H9 (cell line): ENCODE data around the gene TSSC4. TPM values are rescaled to one million over a fixed set of nuclear protein-coding genes. Genes with fewer than 3 reads are reported as not detected.

ENCODE experiments used
- DNase-seq: peaks from one replicate; pipeline ENCODE4 v3.0.0-alpha.2; 2017
- H2AFZ ChIP-seq: one replicate; pipeline ENCODE4 v1.6.1; 2013; ENCODE audit warnings: mild to moderate bottlenecking, low read length, control low read depth, moderate library complexity
- H2AK5ac ChIP-seq: 2 replicates; pipeline ENCODE4 v1.6.1; 2013; ENCODE audit warnings: low read length, control low read depth, mixed read lengths; ENCODE audit not compliant: insufficient read length
- H2BK120ac ChIP-seq: one replicate; pipeline ENCODE4 v1.6.1; 2013; ENCODE audit warnings: low read depth, mild to moderate bottlenecking, low read length, control low read depth, inconsistent platforms; ENCODE audit not compliant: poor library complexity, severe bottlenecking
- H2BK12ac ChIP-seq: 2 replicates; pipeline ENCODE4 v1.6.1; 2013; ENCODE audit warnings: low read length, control low read depth, mixed read lengths, low read depth; ENCODE audit not compliant: insufficient read length
- H2BK15ac ChIP-seq: 2 replicates; pipeline ENCODE4 v1.6.1; 2013; ENCODE audit warnings: low read depth, low read length, control low read depth
- H2BK20ac ChIP-seq: one replicate; pipeline ENCODE4 v1.6.1; 2013; ENCODE audit warnings: low read depth, mild to moderate bottlenecking, low read length, control low read depth, inconsistent platforms; ENCODE audit not compliant: poor library complexity, severe bottlenecking
- H2BK5ac ChIP-seq: 2 replicates; pipeline ENCODE4 v1.6.1; 2013; ENCODE audit warnings: low read length, control low read depth, mixed read lengths; ENCODE audit not compliant: insufficient read length
- H3K14ac ChIP-seq: 2 replicates; pipeline ENCODE4 v1.6.1; 2013; ENCODE audit warnings: low read length, control low read depth; ENCODE audit not compliant: insufficient read depth
- H3K18ac ChIP-seq: 2 replicates; pipeline ENCODE4 v1.6.1; 2013; ENCODE audit warnings: low read depth, mild to moderate bottlenecking, mixed read lengths, low read length, control low read depth; ENCODE audit not compliant: insufficient read length
- H3K23ac ChIP-seq: 2 replicates; pipeline ENCODE4 v1.6.1; 2013; ENCODE audit warnings: low read length, control low read depth, mixed read lengths, low read depth; ENCODE audit not compliant: insufficient read length
- H3K23me2 ChIP-seq: 2 replicates; pipeline ENCODE4 v1.6.1; 2013; ENCODE audit warnings: low read depth, mild to moderate bottlenecking, mixed read lengths, low read length, control low read depth; ENCODE audit not compliant: insufficient read length, poor library complexity, severe bottlenecking
- H3K27ac ChIP-seq: 2 replicates; pipeline ENCODE4 v1.5.1; 2013; ENCODE audit warnings: low read length, control low read depth, mixed read lengths, low read depth; ENCODE audit not compliant: insufficient read length
- H3K27me3 ChIP-seq: 2 replicates; pipeline ENCODE4 v1.6.1; 2013; ENCODE audit warnings: low read length, control low read depth, inconsistent platforms; ENCODE audit not compliant: insufficient read depth
- H3K4ac ChIP-seq: 2 replicates; pipeline ENCODE4 v1.6.1; 2013; ENCODE audit warnings: low read depth, mild to moderate bottlenecking, control low read depth, inconsistent platforms, low read length, moderate library complexity
- H3K4me1 ChIP-seq: 2 replicates; pipeline ENCODE4 v1.6.1; 2013; ENCODE audit warnings: low read length, control low read depth, inconsistent platforms; ENCODE audit not compliant: insufficient read depth
- H3K4me2 ChIP-seq: 2 replicates; pipeline ENCODE4 v1.6.1; 2013; ENCODE audit warnings: low read length, control low read depth, mixed read lengths; ENCODE audit not compliant: insufficient read length, insufficient read depth
- H3K56ac ChIP-seq: 2 replicates; pipeline ENCODE4 v1.6.1; 2013; ENCODE audit warnings: low read depth, mild to moderate bottlenecking, mixed read lengths, low read length, control low read depth; ENCODE audit not compliant: insufficient read length
- H3K79me1 ChIP-seq: 2 replicates; pipeline ENCODE4 v1.6.1; 2013; ENCODE audit warnings: low read depth, mild to moderate bottlenecking, moderate library complexity, low read length, control low read depth, inconsistent platforms; ENCODE audit not compliant: insufficient read depth, poor library complexity, severe bottlenecking
- H3K79me2 ChIP-seq: 2 replicates; pipeline ENCODE4 v1.6.1; 2013; ENCODE audit warnings: low read length, control low read depth, inconsistent platforms; ENCODE audit not compliant: insufficient read depth
- H3K9ac ChIP-seq: 2 replicates; pipeline ENCODE4 v1.6.1; 2013; ENCODE audit warnings: low read length, control low read depth, mixed read lengths; ENCODE audit not compliant: insufficient read length; ENCODE audit errors: extremely low read depth
- H3K9me3 ChIP-seq: one replicate; pipeline ENCODE4 v1.6.1; 2013; ENCODE audit warnings: low read depth, low read length, inconsistent platforms; ENCODE audit not compliant: control insufficient read depth
- H3T11ph ChIP-seq: one replicate; pipeline ENCODE4 v1.6.1; 2013; ENCODE audit warnings: mild to moderate bottlenecking, low read length, control low read depth, inconsistent platforms
- H4K20me1 ChIP-seq: one replicate; pipeline ENCODE4 v1.6.1; 2013; ENCODE audit not compliant: control insufficient read depth, insufficient read length, insufficient read depth
- H4K5ac ChIP-seq: 2 replicates; pipeline ENCODE4 v1.6.1; 2013; ENCODE audit warnings: low read depth, mild to moderate bottlenecking, mixed read lengths, low read length, control low read depth; ENCODE audit not compliant: insufficient read length
- H4K8ac ChIP-seq: replicated peaks from 2 replicates; pipeline ENCODE4 v1.6.1; 2013; ENCODE audit warnings: low read length, control low read depth, mixed read lengths, low read depth; ENCODE audit not compliant: insufficient read length
- H4K91ac ChIP-seq: 2 replicates; pipeline ENCODE4 v1.6.1; 2013; ENCODE audit warnings: low read depth, mild to moderate bottlenecking, moderate library complexity, mixed read lengths, low read length, control low read depth; ENCODE audit not compliant: insufficient read length
- H3K27ac Mint-ChIP-seq, 3 experiments: 2 replicates in 2 of 3; 3 replicates in 1 of 3; pipeline ENCODE4 v1.8.0; 2020 to 2021; ENCODE audit warnings: mixed read lengths in 3 of 3, mild to moderate bottlenecking in 1 of 3, moderate library complexity in 1 of 3
- H3K27me3 Mint-ChIP-seq: 2 replicates; pipeline ENCODE4 v1.8.0; 2021; ENCODE audit warnings: low read depth, mild to moderate bottlenecking, moderate library complexity, mixed read lengths
- H3K36me3 Mint-ChIP-seq, 3 experiments: 2 replicates in 2 of 3; 3 replicates in 1 of 3; pipeline ENCODE4 v1.8.0; 2020 to 2021; ENCODE audit warnings: low read depth in 3 of 3, mixed read lengths in 3 of 3; ENCODE audit not compliant: insufficient read depth in 1 of 3
- H3K4me1 Mint-ChIP-seq, 2 experiments: 2 replicates each; pipeline ENCODE4 v1.8.0; 2020; ENCODE audit warnings: mixed read lengths in 2 of 2
- H3K4me3 Mint-ChIP-seq, 2 experiments: 2 replicates in 1 of 2; 3 replicates in 1 of 2; pipeline ENCODE4 v1.8.0; 2020 to 2021; ENCODE audit warnings: mild to moderate bottlenecking in 2 of 2, mixed read lengths in 2 of 2, moderate library complexity in 1 of 2
- H3K9me3 Mint-ChIP-seq, 2 experiments: 2 replicates in 1 of 2; 3 replicates in 1 of 2; pipeline ENCODE4 v1.8.0; 2020; ENCODE audit warnings: mild to moderate bottlenecking in 2 of 2, mixed read lengths in 2 of 2, moderate library complexity in 1 of 2
- WGBS: extraction: QIAGEN DNeasy Blood & Tissue Kit; methylation state at CpG from one replicate; pipeline ENCODE4 v1.1.7; 2013; ENCODE audit warnings: missing lambda C conversion rate, low lambda C conversion rate, mixed read lengths; ENCODE audit not compliant: insufficient read length; ENCODE audit errors: extremely low coverage; 5-methylcytosine and 5-hydroxymethylcytosine counted together
- total RNA-seq: library from RNA; stranded (reverse); gene quantifications from 2 replicates; pipeline ENCODE4 v1.2.1, GENCODE V29; 2021
- TF ChIP-seq, protein P1 (sequence below): fragments of 200-600 bp; sonication (generic); conservative IDR thresholded peaks from 3 replicates; pipeline ENCODE4 v1.8.0; 2021; ENCODE audit warnings: antibody characterized with exemption, mild to moderate bottlenecking

Gene TSSC4
- total RNA-seq, 1 experiment from 2014 or later: 51.0 TPM

DNA sequence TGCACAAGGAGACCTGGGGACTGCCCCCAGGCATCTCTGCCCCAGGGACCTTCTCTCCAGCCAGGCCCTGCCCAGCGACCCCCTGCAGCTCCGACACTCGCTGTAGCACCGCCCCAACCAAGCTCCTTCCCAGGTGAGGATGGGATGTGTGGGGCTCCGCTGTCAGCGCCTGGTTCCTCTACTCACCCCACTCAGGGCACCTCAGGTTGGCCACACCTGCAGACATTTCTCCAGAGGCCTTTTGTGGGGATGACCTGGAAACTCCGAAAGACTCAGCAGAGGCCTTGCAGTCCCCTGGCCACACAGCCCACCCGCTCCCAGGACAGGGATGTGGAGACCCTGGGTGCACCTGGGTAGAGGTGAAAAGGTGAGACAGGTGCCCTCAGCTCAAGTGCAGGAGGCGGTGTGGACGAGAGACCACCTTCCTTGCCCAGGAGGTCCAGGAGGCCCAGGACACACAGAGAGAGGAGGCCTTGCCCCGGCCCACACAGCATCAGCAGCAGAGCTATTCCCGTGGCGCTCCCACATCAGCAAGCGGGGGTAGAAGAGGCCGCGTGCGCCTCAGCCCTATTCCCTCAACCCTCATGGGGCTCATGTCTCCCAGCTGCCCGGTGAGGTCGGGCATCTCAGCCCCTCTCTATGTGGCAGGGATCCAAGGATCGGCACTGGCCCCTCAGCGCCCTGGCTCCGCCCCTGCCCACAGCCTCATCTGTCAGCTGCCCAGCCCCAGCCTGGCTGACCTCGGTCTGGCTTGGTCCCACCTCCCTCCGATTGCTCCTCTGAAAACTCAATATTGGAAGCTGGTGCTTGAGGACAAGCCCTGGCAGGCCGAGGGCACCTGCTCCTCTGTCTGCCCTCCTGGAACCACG lies 22.8 kb downstream of the TSSC4 start:
- no peak overlapping the region for H3K18ac ChIP-seq
- peaks cover 15% of the 10 kb centered on the region for H3K27me3 Mint-ChIP-seq
- no peak overlapping the region for H3K4me3 Mint-ChIP-seq
- TF ChIP-seq, protein P1, sequence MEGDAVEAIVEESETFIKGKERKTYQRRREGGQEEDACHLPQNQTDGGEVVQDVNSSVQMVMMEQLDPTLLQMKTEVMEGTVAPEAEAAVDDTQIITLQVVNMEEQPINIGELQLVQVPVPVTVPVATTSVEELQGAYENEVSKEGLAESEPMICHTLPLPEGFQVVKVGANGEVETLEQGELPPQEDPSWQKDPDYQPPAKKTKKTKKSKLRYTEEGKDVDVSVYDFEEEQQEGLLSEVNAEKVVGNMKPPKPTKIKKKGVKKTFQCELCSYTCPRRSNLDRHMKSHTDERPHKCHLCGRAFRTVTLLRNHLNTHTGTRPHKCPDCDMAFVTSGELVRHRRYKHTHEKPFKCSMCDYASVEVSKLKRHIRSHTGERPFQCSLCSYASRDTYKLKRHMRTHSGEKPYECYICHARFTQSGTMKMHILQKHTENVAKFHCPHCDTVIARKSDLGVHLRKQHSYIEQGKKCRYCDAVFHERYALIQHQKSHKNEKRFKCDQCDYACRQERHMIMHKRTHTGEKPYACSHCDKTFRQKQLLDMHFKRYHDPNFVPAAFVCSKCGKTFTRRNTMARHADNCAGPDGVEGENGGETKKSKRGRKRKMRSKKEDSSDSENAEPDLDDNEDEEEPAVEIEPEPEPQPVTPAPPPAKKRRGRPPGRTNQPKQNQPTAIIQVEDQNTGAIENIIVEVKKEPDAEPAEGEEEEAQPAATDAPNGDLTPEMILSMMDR: no peak
- H3K4me2 ChIP-seq: no peak overlapping the region
- no CpG with 5 or more reads among the region's 26 CpGs for WGBS
- no peak overlapping the region for H2BK12ac ChIP-seq
- H3K23ac ChIP-seq: no peak overlapping the region
- no peak overlapping the region for H3K27ac ChIP-seq
- H3K79me1 ChIP-seq: no peaks in the 10 kb centered on the region
- H3K14ac ChIP-seq: no peak overlapping the region; the same call in 1 of the 2 replicates
- no peaks in the 10 kb centered on the region for H3K4me1 ChIP-seq
- no peaks in the 10 kb centered on the region for H3K9me3 ChIP-seq
- no peak overlapping the region for H3K9ac ChIP-seq
- no peaks in the 10 kb centered on the region; a peak in 1 of 4 replicates for H3K4me1 Mint-ChIP-seq
- no peak overlapping the region for H2AFZ ChIP-seq
- no peaks in the 10 kb centered on the region; a peak in 1 of 5 replicates for H3K9me3 Mint-ChIP-seq
- no peak overlapping the region for H4K8ac ChIP-seq
- H2BK5ac ChIP-seq: no peak overlapping the region
- H4K5ac ChIP-seq: no peak overlapping the region
- H2AK5ac ChIP-seq: no peak overlapping the region
- H3K56ac ChIP-seq: no peak overlapping the region
- H3K23me2 ChIP-seq: no peaks in the 10 kb centered on the region
- H4K20me1 ChIP-seq: no peaks in the 10 kb centered on the region
- no peak overlapping the region for H2BK120ac ChIP-seq
- no peak overlapping the region for H3T11ph ChIP-seq
- H3K27ac Mint-ChIP-seq: no peak overlapping the region
- no peaks in the 10 kb centered on the region for H3K79me2 ChIP-seq
- H2BK15ac ChIP-seq: no peak overlapping the region
- H2BK20ac ChIP-seq: no peak overlapping the region
- H3K27me3 ChIP-seq: no peaks in the 10 kb centered on the region
- H3K4ac ChIP-seq: no peak overlapping the region
- no peak for DNase-seq
- no peaks in the 10 kb centered on the region for H3K36me3 Mint-ChIP-seq
- no peak overlapping the region for H4K91ac ChIP-seq
